H1 (cell line): ENCODE results near the gene CAMTA1. TPM values are rescaled to one million over a fixed set of nuclear protein-coding genes. Genes with fewer than 3 reads are reported as not detected.

Source experiments
- CTCF ChIA-PET: fragments of 300-600 bp; sonication (Branson Sonifier 250); formaldehyde crosslinking; loops from one replicate; lab custom pipeline; 2021; ENCODE audit not compliant: partially characterized antibody; lab: Charles Lee
- POLR2A ChIA-PET: fragments of 300-600 bp; sonication (Branson Sonifier 250); formaldehyde crosslinking; loops from one replicate; lab custom pipeline; 2021; ENCODE audit warnings: inconsistent platforms; ENCODE audit not compliant: partially characterized antibody; lab: Charles Lee
- DNase-seq, 2 experiments: peaks; one replicate each; pipeline versions ENCODE4 v3.0.0 to v3.0.0-alpha.2; 2010 to 2022; ENCODE audit warnings: low spot score in 2 of 2, low read depth in 1 of 2, mixed read lengths in 1 of 2
- FAIRE-seq: peaks from 2 replicates; lab custom pipeline; 2011; peaks lifted over from hg19 to GRCh38; lab: Jason Lieb, UNC
- H2AFZ ChIP-seq: 2 replicates; pipeline ENCODE4 v1.8.1; 2012; ENCODE audit warnings: low read length, inconsistent platforms
- H2AK5ac ChIP-seq: 2 replicates; pipeline ENCODE4 v1.6.1; 2013; ENCODE audit warnings: low read depth, low read length
- H2BK120ac ChIP-seq: replicated peaks from 2 replicates; pipeline ENCODE3; 2013; ENCODE audit warnings: low read depth, low read length, inconsistent platforms
- H2BK12ac ChIP-seq: 2 replicates; pipeline ENCODE4 v1.6.1; 2013; ENCODE audit warnings: low read depth, low read length
- H2BK15ac ChIP-seq: 2 replicates; pipeline ENCODE4 v1.6.1; 2013; ENCODE audit warnings: low read length
- H2BK20ac ChIP-seq: 2 replicates; pipeline ENCODE4 v1.6.1; 2013; ENCODE audit warnings: low read length
- H2BK5ac ChIP-seq: 2 replicates; pipeline ENCODE4 v1.6.1; 2013; ENCODE audit warnings: low read depth, low read length
- H3K14ac ChIP-seq: 2 replicates; pipeline ENCODE4 v1.6.1; 2013; ENCODE audit warnings: inconsistent platforms; ENCODE audit not compliant: insufficient read length
- H3K18ac ChIP-seq: 2 replicates; pipeline ENCODE4 v1.6.1; 2013; ENCODE audit warnings: low read length; ENCODE audit errors: extremely low read depth
- H3K23ac ChIP-seq: 2 replicates; pipeline ENCODE4 v1.6.1; 2013; ENCODE audit warnings: inconsistent platforms; ENCODE audit not compliant: insufficient read length
- H3K23me2 ChIP-seq: 2 replicates; pipeline ENCODE4 v1.6.1; 2013; ENCODE audit warnings: low read depth, low read length
- H3K27ac ChIP-seq: 2 replicates; pipeline ENCODE4 v1.6.1; 2011; ENCODE audit warnings: low read depth, low read length, inconsistent platforms
- H3K27me3 ChIP-seq, 4 experiments: replicated peaks in 1 of 4; 1 replicate in 1 of 4; 2 replicates in 3 of 4; pipeline versions ENCODE4 v1.6.1 to v1.8.1; 2011 to 2013; ENCODE audit warnings: low read length in 3 of 4, mild to moderate bottlenecking in 3 of 4, inconsistent platforms in 2 of 4, mixed read lengths in 2 of 4, moderate library complexity in 1 of 4; ENCODE audit not compliant: control insufficient read depth in 3 of 4, insufficient read depth in 3 of 4; ENCODE audit errors: extremely low read depth in 1 of 4
- H3K36me3 ChIP-seq, 4 experiments: 2 replicates each; pipeline versions ENCODE4 v1.6.1 to v1.8.1; 2011 to 2013; ENCODE audit warnings: mild to moderate bottlenecking in 4 of 4, low read length in 3 of 4, moderate library complexity in 2 of 4, control low read depth in 1 of 4, inconsistent platforms in 1 of 4; ENCODE audit not compliant: insufficient read depth in 4 of 4, control insufficient read depth in 2 of 4
- H3K4ac ChIP-seq: replicated peaks from 2 replicates; pipeline ENCODE3; 2013; ENCODE audit warnings: low read length, low read depth, mixed read lengths, inconsistent platforms; ENCODE audit not compliant: insufficient read length
- H3K4me1 ChIP-seq, 4 experiments: replicated peaks in 1 of 4; 1 replicate in 1 of 4; 2 replicates in 3 of 4; pipeline versions ENCODE4 v1.6.1 to v1.8.1; 2011 to 2013; ENCODE audit warnings: low read length in 3 of 4, inconsistent platforms in 2 of 4, mixed read lengths in 1 of 4; ENCODE audit not compliant: insufficient read depth in 4 of 4, control insufficient read depth in 3 of 4
- H3K4me2 ChIP-seq, 2 experiments: 2 replicates each; pipeline versions ENCODE4 v1.6.1 to v1.8.1; 2011 to 2013; ENCODE audit warnings: low read depth in 2 of 2, low read length in 2 of 2, control low read depth in 1 of 2, inconsistent platforms in 1 of 2, mild to moderate bottlenecking in 1 of 2; ENCODE audit not compliant: insufficient read depth in 1 of 2
- H3K4me3 ChIP-seq, 4 experiments: fragments of 200-600, 300-600 bp in 1 of 4; sonication (generic), shearing (Covaris generic), sonication (Bioruptor Twin) in 1 of 4; 2 replicates each; pipeline versions ENCODE4 v1.5.1 to v1.8.1; 2011 to 2016; ENCODE audit warnings: low read length in 4 of 4, low read depth in 3 of 4, control low read depth in 2 of 4, inconsistent platforms in 2 of 4, mild to moderate bottlenecking in 2 of 4, mixed read lengths in 1 of 4, moderate library complexity in 1 of 4; ENCODE audit not compliant: insufficient read depth in 2 of 4; ENCODE audit errors: extremely low read depth in 1 of 4
- H3K56ac ChIP-seq: replicated peaks from 2 replicates; pipeline ENCODE3; 2013; ENCODE audit warnings: low read depth, mild to moderate bottlenecking, mixed read lengths, low read length, inconsistent platforms; ENCODE audit not compliant: insufficient read length
- H3K79me1 ChIP-seq: 2 replicates; pipeline ENCODE4 v1.6.1; 2013; ENCODE audit warnings: low read depth, low read length, control low read depth
- H3K79me2 ChIP-seq, 2 experiments: 2 replicates each; pipeline versions ENCODE4 v1.6.1 to v1.8.1; 2012 to 2013; ENCODE audit warnings: low read length in 2 of 2, mild to moderate bottlenecking in 2 of 2, inconsistent platforms in 1 of 2; ENCODE audit not compliant: insufficient read depth in 2 of 2, control insufficient read depth in 1 of 2
- H3K9ac ChIP-seq, 4 experiments: replicated peaks in 1 of 4; 1 replicate in 1 of 4; 2 replicates in 3 of 4; pipeline versions ENCODE4 v1.6.1 to v1.8.1; 2011 to 2013; ENCODE audit warnings: low read depth in 3 of 4, low read length in 3 of 4, control low read depth in 2 of 4, mild to moderate bottlenecking in 2 of 4, moderate library complexity in 2 of 4, inconsistent platforms in 1 of 4; ENCODE audit errors: extremely low read depth in 1 of 4
- H3K9me3 ChIP-seq, 2 experiments: 2 replicates each; pipeline versions ENCODE4 v1.6.1 to v1.8.1; 2012 to 2013; ENCODE audit warnings: mild to moderate bottlenecking in 2 of 2, moderate library complexity in 2 of 2, control low read depth in 1 of 2, inconsistent platforms in 1 of 2, low read depth in 1 of 2, low read length in 1 of 2, mixed read lengths in 1 of 2; ENCODE audit not compliant: insufficient read depth in 2 of 2
- H4K20me1 ChIP-seq, 2 experiments: replicated peaks in 1 of 2; 2 replicates each; pipeline versions ENCODE3 to v1.8.1; 2011 to 2013; ENCODE audit warnings: inconsistent platforms in 2 of 2, low read length in 2 of 2, mild to moderate bottlenecking in 1 of 2; ENCODE audit not compliant: insufficient read depth in 2 of 2, control insufficient read depth in 1 of 2
- H4K5ac ChIP-seq: 2 replicates; pipeline ENCODE4 v1.6.1; 2013; ENCODE audit warnings: low read length, low read depth, mixed read lengths, inconsistent platforms; ENCODE audit not compliant: insufficient read length
- H4K8ac ChIP-seq: 2 replicates; pipeline ENCODE4 v1.8.0; 2013; ENCODE audit warnings: mild to moderate bottlenecking, moderate library complexity, low read length, inconsistent platforms; ENCODE audit not compliant: insufficient read depth; ENCODE audit errors: extremely low read depth
- H4K91ac ChIP-seq: replicated peaks from 2 replicates; pipeline ENCODE3; 2013; ENCODE audit warnings: low read length, mixed read lengths, inconsistent platforms; ENCODE audit not compliant: insufficient read length
- CEBPB ChIP-seq: IDR thresholded peaks from 2 replicates; pipeline ENCODE4 v1.6.1; 2012; ENCODE audit warnings: low read depth, low read length
- CREB1 ChIP-seq: IDR thresholded peaks from 2 replicates; pipeline ENCODE4 v1.6.1; 2012; ENCODE audit warnings: inconsistent platforms
- GABPA ChIP-seq: IDR thresholded peaks from 2 replicates; pipeline ENCODE4 v1.6.1; 2011; ENCODE audit warnings: mild to moderate bottlenecking, low read length, moderate library complexity, borderline replicate concordance; ENCODE audit not compliant: insufficient read depth
- GTF2F1 ChIP-seq: IDR thresholded peaks from 2 replicates; pipeline ENCODE4 v1.6.1; 2012; ENCODE audit warnings: low read depth, low read length, improper control_type of control experiment, borderline replicate concordance
- POLR2A ChIP-seq, 2 experiments: IDR thresholded peaks; 1 replicate in 1 of 2; 2 replicates in 1 of 2; pipeline ENCODE4 v1.6.1; 2011; ENCODE audit warnings: low read depth in 2 of 2, low read length in 2 of 2, mild to moderate bottlenecking in 2 of 2; ENCODE audit errors: control extremely low read depth in 1 of 2
- POLR2AphosphoS5 ChIP-seq: IDR thresholded peaks from 2 replicates; pipeline ENCODE4 v1.6.1; 2011; ENCODE audit warnings: low read depth, low read length
- RXRA ChIP-seq: IDR thresholded peaks from 2 replicates; pipeline ENCODE4 v1.6.1; 2011; ENCODE audit warnings: low read depth, mild to moderate bottlenecking, low read length, moderate library complexity; ENCODE audit not compliant: insufficient read depth
- SRF ChIP-seq: IDR thresholded peaks from 2 replicates; pipeline ENCODE4 v1.6.1; 2011; ENCODE audit warnings: mild to moderate bottlenecking, low read depth, low read length, moderate library complexity
- TBP ChIP-seq: IDR thresholded peaks from 2 replicates; pipeline ENCODE4 v1.6.1; 2011; ENCODE audit warnings: low read depth, low read length, improper control_type of control experiment
- TCF12 ChIP-seq: IDR thresholded peaks from 2 replicates; pipeline ENCODE4 v1.6.1; 2011; ENCODE audit warnings: low read depth, mild to moderate bottlenecking, low read length
- WGBS, 2 experiments: shearing (Covaris generic) in 1 of 2; methylation state at CpG; one replicate each; pipeline versions ENCODE4 v1.1.6 to v1.1.7; 2013 to 2015; ENCODE audit warnings: low lambda C conversion rate in 2 of 2, mixed read lengths in 2 of 2, inconsistent platforms in 1 of 2, low coverage in 1 of 2, missing lambda C conversion rate in 1 of 2; ENCODE audit not compliant: insufficient replicate concordance in 2 of 2, insufficient coverage in 1 of 2, insufficient read length in 1 of 2; ENCODE audit errors: extremely low coverage in 1 of 2, missing lambda C conversion rate in 1 of 2; 5-methylcytosine and 5-hydroxymethylcytosine counted together
- polyA plus RNA-seq, 7 experiments: library from polyadenylated mRNA; depleted of rRNA in 3 of 7; stranded (reverse) in 5 of 7; unstranded in 2 of 7; fragments of >200 nt in 5 of 7; fragments of 200-250 nt in 2 of 7; gene quantifications; 1 replicate in 5 of 7; 2 replicates in 1 of 7; 4 replicates in 1 of 7; pipeline versions ENCODE4 v1.2.1 to v1.2.3, GENCODE V29; 2011 to 2013; ENCODE audit warnings: missing spikeins in 2 of 7, mixed read lengths in 2 of 7
- total RNA-seq: library from RNA; stranded (reverse); fragmentation: NEBNext Ultra II Directional; extraction: Animal tissue kit (Norgen Biotek cat#: 25700); gene quantifications from 2 replicates; pipeline ENCODE4 v1.2.1, GENCODE V29; 2021
- TF ChIP-seq, protein P1 (sequence below): IDR thresholded peaks from 2 replicates; pipeline ENCODE4 v1.6.1; 2011; ENCODE audit warnings: low read length, improper control_type of control experiment
- TF ChIP-seq, protein P2 (sequence below): IDR thresholded peaks from 2 replicates; pipeline ENCODE4 v1.6.1; 2012; ENCODE audit warnings: low read length, inconsistent platforms

Gene CAMTA1
- total and polyA plus RNA-seq, 2 of the 8 experiments (the other 6 are each of a cell fraction or from before 2014, with no cell fraction given) = 65.0 to 119 TPM

DNA sequence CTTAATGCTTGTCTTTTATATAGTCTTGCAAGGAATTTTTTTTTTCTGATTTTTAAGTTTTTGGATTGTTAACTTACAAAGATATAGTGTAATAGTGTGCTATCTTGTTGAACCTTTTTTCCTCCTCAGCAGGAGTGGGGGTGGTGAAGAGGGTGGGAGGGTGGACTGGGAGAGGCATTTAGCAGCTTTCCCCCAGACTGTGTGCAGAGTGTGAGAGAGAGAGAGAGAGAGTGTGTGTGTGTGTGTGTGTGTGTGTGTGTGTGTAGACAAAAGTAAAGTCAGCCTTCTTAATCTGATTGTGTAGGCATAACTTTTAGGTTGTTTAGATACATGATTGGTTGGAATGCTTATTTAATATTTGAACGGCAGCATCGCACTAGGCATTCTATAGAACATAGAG lies 4.9 kb downstream of the CAMTA1 start:
- H3K14ac ChIP-seq = no peak overlapping the region
- no peak overlapping the region for H3K56ac ChIP-seq
- H3K79me1 ChIP-seq = peaks cover 27% of the 10 kb centered on the region
- TF ChIP-seq SRF (no peak), RXRA (no peak), CEBPB (no peak), TBP (no peak), GABPA (no peak), TCF12 (no peak), POLR2A (IDR thresholded peaks at IDR 0.05; ENCODE audit: control extremely low read depth in 1 of 2, low read depth in 2 of 2, low read length in 2 of 2) (no peak), CREB1 (no peak), GTF2F1 (no peak), POLR2AphosphoS5 (no peak)
- TF ChIP-seq, protein P1, sequence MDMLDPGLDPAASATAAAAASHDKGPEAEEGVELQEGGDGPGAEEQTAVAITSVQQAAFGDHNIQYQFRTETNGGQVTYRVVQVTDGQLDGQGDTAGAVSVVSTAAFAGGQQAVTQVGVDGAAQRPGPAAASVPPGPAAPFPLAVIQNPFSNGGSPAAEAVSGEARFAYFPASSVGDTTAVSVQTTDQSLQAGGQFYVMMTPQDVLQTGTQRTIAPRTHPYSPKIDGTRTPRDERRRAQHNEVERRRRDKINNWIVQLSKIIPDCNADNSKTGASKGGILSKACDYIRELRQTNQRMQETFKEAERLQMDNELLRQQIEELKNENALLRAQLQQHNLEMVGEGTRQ = no peak
- TF ChIP-seq, protein P2, sequence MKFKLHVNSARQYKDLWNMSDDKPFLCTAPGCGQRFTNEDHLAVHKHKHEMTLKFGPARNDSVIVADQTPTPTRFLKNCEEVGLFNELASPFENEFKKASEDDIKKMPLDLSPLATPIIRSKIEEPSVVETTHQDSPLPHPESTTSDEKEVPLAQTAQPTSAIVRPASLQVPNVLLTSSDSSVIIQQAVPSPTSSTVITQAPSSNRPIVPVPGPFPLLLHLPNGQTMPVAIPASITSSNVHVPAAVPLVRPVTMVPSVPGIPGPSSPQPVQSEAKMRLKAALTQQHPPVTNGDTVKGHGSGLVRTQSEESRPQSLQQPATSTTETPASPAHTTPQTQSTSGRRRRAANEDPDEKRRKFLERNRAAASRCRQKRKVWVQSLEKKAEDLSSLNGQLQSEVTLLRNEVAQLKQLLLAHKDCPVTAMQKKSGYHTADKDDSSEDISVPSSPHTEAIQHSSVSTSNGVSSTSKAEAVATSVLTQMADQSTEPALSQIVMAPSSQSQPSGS = no peak

More for the DNA sequence above, 4.9 kb downstream of the CAMTA1 start:
- Histone ChIP-seq H4K5ac (no peak overlapping the region), H3K4me1 (peaks cover 3 to 15% (median 10%) of the 10 kb centered on the region in 4 experiments; a peak in 6 of 7 replicates), H2BK5ac (no peak overlapping the region), H3K79me2 (peaks cover 36 to 92% of the 10 kb centered on the region in 2 experiments), H2BK12ac (no peak overlapping the region), H4K20me1 (peaks cover 25 to 28% of the 10 kb centered on the region in 2 experiments), H3K9ac (no peak overlapping the region; a peak in 1 of 7 replicates), H3K4me3 (no peak overlapping the region), H3K27ac (no peak overlapping the region), H3K23ac (no peak overlapping the region), H4K8ac (no peak overlapping the region), H2BK120ac (no peak overlapping the region), H2BK20ac (no peak overlapping the region), H3K18ac (no peak overlapping the region), H2AFZ (no peak overlapping the region), H3K27me3 (no peaks in the 10 kb centered on the region), H3K9me3 (no peaks in the 10 kb centered on the region), H3K4ac (no peak overlapping the region), H3K23me2 (0 out of 2 replicates have a peak, but pooled peaks cover 3% of the 10 kb centered on the region), H4K91ac (no peak overlapping the region), H2AK5ac (no peak overlapping the region), H2BK15ac (no peak overlapping the region), H3K36me3 (peaks cover 0 to 5% (median 0%) of the 10 kb centered on the region in 4 experiments; a peak in 2 of 8 replicates), H3K4me2 (no peak overlapping the region)
- WGBS, 2 experiments = 89% methylated on average over 2 of the region's 2 CpGs; no CpG with 5 or more reads in 1 of the 2 experiments
- POLR2A ChIA-PET = interaction anchor here (0.6 kb wide), 1 partner anchor 328 kb away, joined by 3 read pairs; no protein-coding TSS in a partner anchor
- FAIRE-seq = no peak
- no peak for DNase-seq
- CTCF ChIA-PET = interaction anchor here (1.9 kb wide), 1 partner anchor 11 kb away, joined by 5 read pairs; no protein-coding TSS in a partner anchor
